ENCODE results near the gene OR2T34.

- TF ChIP-seq, protein P1, sequence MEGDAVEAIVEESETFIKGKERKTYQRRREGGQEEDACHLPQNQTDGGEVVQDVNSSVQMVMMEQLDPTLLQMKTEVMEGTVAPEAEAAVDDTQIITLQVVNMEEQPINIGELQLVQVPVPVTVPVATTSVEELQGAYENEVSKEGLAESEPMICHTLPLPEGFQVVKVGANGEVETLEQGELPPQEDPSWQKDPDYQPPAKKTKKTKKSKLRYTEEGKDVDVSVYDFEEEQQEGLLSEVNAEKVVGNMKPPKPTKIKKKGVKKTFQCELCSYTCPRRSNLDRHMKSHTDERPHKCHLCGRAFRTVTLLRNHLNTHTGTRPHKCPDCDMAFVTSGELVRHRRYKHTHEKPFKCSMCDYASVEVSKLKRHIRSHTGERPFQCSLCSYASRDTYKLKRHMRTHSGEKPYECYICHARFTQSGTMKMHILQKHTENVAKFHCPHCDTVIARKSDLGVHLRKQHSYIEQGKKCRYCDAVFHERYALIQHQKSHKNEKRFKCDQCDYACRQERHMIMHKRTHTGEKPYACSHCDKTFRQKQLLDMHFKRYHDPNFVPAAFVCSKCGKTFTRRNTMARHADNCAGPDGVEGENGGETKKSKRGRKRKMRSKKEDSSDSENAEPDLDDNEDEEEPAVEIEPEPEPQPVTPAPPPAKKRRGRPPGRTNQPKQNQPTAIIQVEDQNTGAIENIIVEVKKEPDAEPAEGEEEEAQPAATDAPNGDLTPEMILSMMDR (IDR thresholded peaks at IDR 0.05; ENCODE audit: poor library complexity, severe bottlenecking): no peak
- TF ChIP-seq POLR2AphosphoS5 (IDR thresholded peaks at IDR 0.05) (no peak), SMC3 (conservative IDR thresholded peaks at IDR 0.05; ENCODE audit: poor library complexity) (no peak), EZH2 (IDR thresholded peaks at IDR 0.05; ENCODE audit: borderline replicate concordance, insufficient read depth, low read length, poor library complexity, severe bottlenecking) (no peak), EP300 (conservative IDR thresholded peaks at IDR 0.05; ENCODE audit: poor library complexity, severe bottlenecking) (no peak)
These were observed 39.2 kb upstream of the OR2T34 start for GRCh38 chr1:248613742-248614141.

All from neural cell (in vitro differentiated cells).